ENCODE results near the gene IRF9. TPM values are rescaled to one million over a fixed set of nuclear protein-coding genes. Genes with fewer than 3 reads are reported as not detected.

Gene IRF9
- total RNA-seq, 2 experiments from 2014 or later = 285 to 286 TPM

- H3K27ac Mint-ChIP-seq = no peak overlapping the region
- ChIA-PET CTCF (interaction anchor here (0.6 to 2.6 kb wide), 4 partner anchors 9 to 36 kb away, joined by 3 to 7 read pairs (median 5); partner anchors contain the start of genes MDP1, TINF2 and TM9SF1), POLR2A (no interaction called here)
- H3K36me3 Mint-ChIP-seq (ENCODE audit: low read depth) = peaks cover 88% of the 10 kb centered on the region
- H3K4me1 Mint-ChIP-seq = peaks cover 18% of the 10 kb centered on the region
- H3K9me3 Mint-ChIP-seq = peaks cover 11% of the 10 kb centered on the region
- H3K27me3 Mint-ChIP-seq = no peaks in the 10 kb centered on the region
- no peak overlapping the region for H3K4me3 Mint-ChIP-seq
- DNase-seq = no peak
Measured at GRCh38 chr14:24206260-24207103, 45.4 kb downstream of the IRF9 start.

GRCh38 chr14:24207104-24207551 is 46.1 kb downstream of the IRF9 start:
- DNase-seq = no peak

GRCh38 chr14:24207625-24208024 is 46.6 kb downstream of the IRF9 start:
- Mint-ChIP-seq H3K36me3 (ENCODE audit: low read depth) (peaks cover 82% of the 10 kb centered on the region), H3K27ac (no peak overlapping the region), H3K4me3 (no peak overlapping the region), H3K9me3 (peaks cover 7% of the 10 kb centered on the region), H3K27me3 (no peaks in the 10 kb centered on the region), H3K4me1 (peaks cover 26% of the 10 kb centered on the region)
- POLR2A ChIA-PET = interaction anchor here (0.6 kb wide), 1 partner anchor 783 kb away, joined by 4 read pairs; no protein-coding TSS in a partner anchor
- no peak for DNase-seq
- CTCF ChIA-PET = interaction anchor here (2.0 to 2.6 kb wide), 2 partner anchors 12 to 47 kb away, joined by 7 read pairs; partner anchors contain the start of genes IRF9 and TM9SF1

More at GRCh38 chr14:24207104-24207551, 46.1 kb downstream of the IRF9 start:
- Mint-ChIP-seq H3K4me3 (no peak overlapping the region), H3K9me3 (peaks cover 9% of the 10 kb centered on the region), H3K27me3 (no peaks in the 10 kb centered on the region), H3K36me3 (ENCODE audit: low read depth) (peaks cover 85% of the 10 kb centered on the region), H3K27ac (no peak overlapping the region), H3K4me1 (peaks cover 23% of the 10 kb centered on the region)
- ChIA-PET CTCF (interaction anchor here (2.6 kb wide), 1 partner anchor 12 kb away, joined by 7 read pairs; the partner anchor contains the start of gene TM9SF1), POLR2A (interaction anchor here (0.6 kb wide), 1 partner anchor 783 kb away, joined by 4 read pairs; no protein-coding TSS in a partner anchor)

GRCh38 chr14:24211311-24211710 is 50.2 kb downstream of the IRF9 start:
- Mint-ChIP-seq H3K27me3 (no peaks in the 10 kb centered on the region), H3K4me1 (peaks cover 49% of the 10 kb centered on the region), H3K9me3 (no peaks in the 10 kb centered on the region), H3K27ac (peak overlapping the region; percentile 95), H3K4me3 (peak overlapping the region; percentile 84), H3K36me3 (ENCODE audit: low read depth) (peaks cover 51% of the 10 kb centered on the region)
- POLR2A ChIA-PET = interaction anchor here (0.6 kb wide), 1 partner anchor 63 kb away, joined by 3 read pairs; no protein-coding TSS in a partner anchor
- no peak for DNase-seq
- CTCF ChIA-PET = interaction anchor here (0.9 to 2.0 kb wide), 6 partner anchors 9 to 220 kb away, joined by 3 to 7 read pairs (median 4); partner anchors contain the start of genes IRF9 and TM9SF1

- Mint-ChIP-seq H3K36me3 (ENCODE audit: low read depth) (peaks cover 41% of the 10 kb centered on the region), H3K9me3 (no peaks in the 10 kb centered on the region), H3K27me3 (no peaks in the 10 kb centered on the region), H3K4me1 (peaks cover 52% of the 10 kb centered on the region), H3K27ac (peak within 1 kb of the TSS; percentile 95), H3K4me3 (peak within 1 kb of the TSS; percentile 84)
- peak; percentile 99 for DNase-seq
- CTCF ChIA-PET = interaction anchor here (0.6 to 2.2 kb wide), 14 partner anchors 18 to 624 kb away, joined by 3 to 14 read pairs (median 4); partner anchors contain the start of genes CIDEB, IPO4, IRF9 and LTB4R
- POLR2A ChIA-PET = interaction anchor here (0.6 to 0.8 kb wide), 4 partner anchors 29 to 99 kb away, joined by 3 to 4 read pairs (median 4); partner anchors contain the start of genes DCAF11 and TINF2
Measured at GRCh38 chr14:24212924-24213865, 52.1 kb downstream of the IRF9 start, which contains the start of gene CHMP4A. CHMP4A (minus strand) TSS chr14:24213488; CDS start chr14:24213439, 49 bp downstream.

GRCh38 chr14:24213866-24214662 is 53.0 kb downstream of the IRF9 start:
- Mint-ChIP-seq H3K9me3 (no peaks in the 10 kb centered on the region), H3K4me3 (peak overlapping the region; percentile 84), H3K27me3 (no peaks in the 10 kb centered on the region), H3K36me3 (ENCODE audit: low read depth) (peaks cover 37% of the 10 kb centered on the region), H3K27ac (peak overlapping the region; percentile 95), H3K4me1 (peaks cover 52% of the 10 kb centered on the region)
- CTCF ChIA-PET = interaction anchor here (0.6 to 2.5 kb wide), 14 partner anchors 19 to 217 kb away, joined by 3 to 14 read pairs (median 5); partner anchors contain the start of genes CIDEB, IPO4, IRF9 and LTB4R
- no peak for DNase-seq
- POLR2A ChIA-PET = interaction anchor here (0.6 to 0.8 kb wide), 5 partner anchors 28 to 1208 kb away, joined by 3 to 6 read pairs (median 4); partner anchors contain the start of genes DCAF11, NRL and TINF2

- H3K36me3 Mint-ChIP-seq (ENCODE audit: low read depth) = peaks cover 27% of the 10 kb centered on the region
- H3K4me1 Mint-ChIP-seq = peaks cover 50% of the 10 kb centered on the region
- peak; percentile 92 for DNase-seq
- POLR2A ChIA-PET = interaction anchor here (0.6 to 1.4 kb wide), 3 partner anchors 19 to 117 kb away, joined by 3 to 7 read pairs (median 4); partner anchors contain the start of gene IPO4
- no peaks in the 10 kb centered on the region for H3K9me3 Mint-ChIP-seq
- CTCF ChIA-PET = interaction anchor here (0.6 to 2.5 kb wide), 26 partner anchors 10 to 226 kb away, joined by 3 to 20 read pairs (median 4); partner anchors contain the start of genes CIDEB, GMPR2, IRF9 and LTB4R
- H3K27ac Mint-ChIP-seq = peak within 1 kb of the TSS; percentile 95
- no peaks in the 10 kb centered on the region for H3K27me3 Mint-ChIP-seq
- peak within 1 kb of the TSS; percentile 92 for H3K4me3 Mint-ChIP-seq
Measured at GRCh38 chr14:24215495-24216344, 54.7 kb downstream of the IRF9 start, which contains the start of gene MDP1. MDP1 (minus strand) TSS chr14:24216066; CDS start chr14:24215955, 111 bp downstream.

Small RNA genes within 50 kb of the gene (microRNA-seq; reads per million reads assigned to microRNA genes)
- 0.63 reads per million for gene MIR7703 (ENCODE audit: borderline microRNAs expressed, borderline replicate concordance)

Other genes with a start within 250 kb of the IRF9 start
- gene DHRS4, start 207.5 kb upstream of the IRF9 start, total RNA-seq = 10 to 100 TPM; 28.8 to 31.3 TPM
- 10 to 100 TPM; 22.5 to 24.8 TPM for gene DHRS4L2, start 172.3 kb upstream of the IRF9 start, total RNA-seq
- gene CARMIL3, start 109.3 kb upstream of the IRF9 start, total RNA-seq = 1 to 10 TPM in 1 of 2 experiments, under 1 TPM in 1; 0.83 to 1.1 TPM
- not detected for gene CPNE6, start 89.7 kb upstream of the IRF9 start, total RNA-seq
- gene PCK2, start 67.0 kb upstream of the IRF9 start, total RNA-seq = 10 to 100 TPM; 57.4 to 60.3 TPM
- 100 to 1,000 TPM; 106 to 116 TPM for gene DCAF11, start 46.5 kb upstream of the IRF9 start, total RNA-seq
- 1 to 10 TPM; 3.1 to 3.3 TPM for gene NRL, start 46.3 kb upstream of the IRF9 start, total RNA-seq
- 1 to 10 TPM; 1.9 to 2.0 TPM for gene FITM1, start 30.6 kb upstream of the IRF9 start, total RNA-seq
- 100 to 1,000 TPM; 498 to 547 TPM for gene PSME1, start 25.1 kb upstream of the IRF9 start, total RNA-seq
- gene EMC9, start 19.7 kb upstream of the IRF9 start, total RNA-seq = 10 to 100 TPM; 37.1 to 41.0 TPM
- 100 to 1,000 TPM; 644 to 698 TPM for gene PSME2, start 14.7 kb upstream of the IRF9 start, total RNA-seq
- 100 to 1,000 TPM; 147 to 160 TPM for gene RNF31, start 13.8 kb upstream of the IRF9 start, total RNA-seq
- gene REC8, start 10.8 kb downstream of the IRF9 start, total RNA-seq = 10 to 100 TPM; 52.8 to 61.0 TPM
- 10 to 100 TPM; 45.3 to 48.7 TPM for gene IPO4, start 27.6 kb downstream of the IRF9 start, total RNA-seq
- gene TM9SF1, start 34.2 kb downstream of the IRF9 start, total RNA-seq = 10 to 100 TPM; 28.6 to 33.2 TPM
- gene TSSK4, start 44.4 kb downstream of the IRF9 start, total RNA-seq = under 1 TPM; 0.52 to 0.60 TPM
- 10 to 100 TPM; 79.8 to 93.2 TPM for gene CHMP4A, start 52.2 kb downstream of the IRF9 start, total RNA-seq
- gene MDP1, start 54.8 kb downstream of the IRF9 start, total RNA-seq = 10 to 100 TPM; 10.1 to 10.7 TPM
- gene NEDD8, start 71.1 kb downstream of the IRF9 start, total RNA-seq = 100 to 1,000 TPM; 178 to 229 TPM
- gene GMPR2, start 71.7 kb downstream of the IRF9 start, total RNA-seq = 10 to 100 TPM; 72.0 to 74.5 TPM
- gene TINF2, start 81.4 kb downstream of the IRF9 start, total RNA-seq = 100 to 1,000 TPM; 130 to 141 TPM
- gene TGM1, start 101.9 kb downstream of the IRF9 start, total RNA-seq = 1 to 10 TPM; 6.5 TPM
- 10 to 100 TPM; 54.8 to 55.0 TPM for gene RABGGTA, start 110.3 kb downstream of the IRF9 start, total RNA-seq
- 10 to 100 TPM; 31.7 to 35.0 TPM for gene DHRS1, start 138.5 kb downstream of the IRF9 start, total RNA-seq
- gene NOP9, start 138.6 kb downstream of the IRF9 start, total RNA-seq = 10 to 100 TPM; 30.8 to 35.2 TPM
- 10 to 100 TPM; 28.7 to 30.9 TPM for gene CIDEB, start 146.7 kb downstream of the IRF9 start, total RNA-seq
- gene LTB4R2, start 148.9 kb downstream of the IRF9 start, total RNA-seq = 10 to 100 TPM; 18.6 to 21.7 TPM
- gene LTB4R, start 150.2 kb downstream of the IRF9 start, total RNA-seq = 10 to 100 TPM; 26.6 to 28.3 TPM
- 1 to 10 TPM; 4.1 to 5.3 TPM for gene ADCY4, start 173.8 kb downstream of the IRF9 start, total RNA-seq
- gene RIPK3, start 178.7 kb downstream of the IRF9 start, total RNA-seq = 10 to 100 TPM; 37.5 to 41.4 TPM
- not detected for gene NFATC4, start 206.9 kb downstream of the IRF9 start, total RNA-seq
- under 1 TPM; 0.23 to 0.35 TPM for gene NYNRIN, start 237.7 kb downstream of the IRF9 start, total RNA-seq

All from activated CD4-positive, alpha-beta T cell treated with anti-CD3 and anti-CD28 coated beads, Interleukin-2, amount 10 ng/mL, durations not matched to agents 7 days and 5 days (primary cell).